Embryonic facial prominence (tissue), 1 donor: Measurements from ENCODE around the gene SYDE2.

Experiments used
- DNase-seq: peaks from one replicate; pipeline ENCODE4 v3.0.0-alpha.2; 2016; ENCODE audit errors: extremely low spot score

Gene SYDE2

GRCh38 chr1:85128316-85128715 lies 72.5 kb downstream of the SYDE2 start:
- no peak for DNase-seq

- DNase-seq: no peak
Measured at GRCh38 chr1:85125891-85126290, 74.9 kb downstream of the SYDE2 start.

- DNase-seq: no peak
Measured at GRCh38 chr1:85124091-85124490, 76.7 kb downstream of the SYDE2 start.

- DNase-seq: no peak
Measured at GRCh38 chr1:85122169-85122568, 78.6 kb downstream of the SYDE2 start.

DNA sequence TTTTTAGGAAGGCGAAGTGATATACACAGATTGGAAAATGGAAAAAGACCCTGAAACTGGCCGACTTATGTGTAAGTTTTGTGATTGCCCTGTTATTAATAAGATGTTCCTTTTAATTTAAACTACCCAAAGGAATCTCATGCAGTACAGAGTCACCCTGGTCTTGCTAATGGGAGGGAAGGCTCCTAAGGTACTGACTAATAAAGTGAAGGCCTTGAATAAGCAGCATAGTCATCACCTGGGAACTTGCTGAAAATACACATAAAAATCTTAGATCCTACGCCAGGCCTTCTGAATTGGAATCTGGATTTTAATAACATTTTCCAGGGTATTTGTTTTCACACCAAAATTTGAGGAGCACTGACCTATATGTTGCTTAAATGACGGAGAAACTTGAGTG lies 79.1 kb downstream of the SYDE2 start:
- no peak for DNase-seq

DNA sequence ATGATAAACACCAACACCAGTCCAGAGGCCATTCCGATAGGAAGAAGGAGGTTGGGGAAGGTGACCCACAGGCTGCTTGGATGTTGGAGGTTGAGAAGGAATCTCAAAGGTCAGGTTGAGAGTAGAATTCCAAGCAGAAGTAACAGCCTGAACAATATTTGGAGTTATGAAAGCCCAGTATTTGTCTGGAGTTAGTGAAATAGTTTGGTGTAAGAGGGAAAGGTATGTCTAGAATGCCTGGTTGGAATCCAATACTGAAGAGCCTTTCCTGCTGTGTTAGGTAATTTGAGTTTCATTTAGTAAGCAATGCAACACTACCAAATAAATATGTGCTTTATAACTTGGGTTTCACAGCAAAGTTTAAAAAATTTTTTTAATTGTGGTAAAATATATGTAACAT lies 82.1 kb downstream of the SYDE2 start:
- DNase-seq: no peak

DNA sequence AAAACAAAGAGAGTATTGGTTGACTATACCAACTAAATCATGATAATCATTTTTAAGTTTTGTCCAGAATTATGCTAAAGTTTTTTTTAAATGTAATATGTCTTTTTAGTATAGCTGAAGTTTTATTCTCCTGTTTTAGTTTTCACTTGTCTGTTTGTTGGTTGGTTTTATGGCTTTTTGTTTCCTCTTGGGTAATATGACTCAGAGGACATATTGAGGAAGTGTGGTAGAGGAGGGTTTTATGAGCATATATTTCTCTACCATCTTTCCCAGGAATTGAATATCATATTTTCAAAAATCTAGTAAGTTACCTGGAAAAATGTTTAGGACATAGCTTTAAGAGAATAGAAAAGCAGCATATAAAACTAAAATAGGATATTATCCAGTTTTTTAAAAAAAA lies 84.0 kb downstream of the SYDE2 start:
- DNase-seq: no peak

DNA sequence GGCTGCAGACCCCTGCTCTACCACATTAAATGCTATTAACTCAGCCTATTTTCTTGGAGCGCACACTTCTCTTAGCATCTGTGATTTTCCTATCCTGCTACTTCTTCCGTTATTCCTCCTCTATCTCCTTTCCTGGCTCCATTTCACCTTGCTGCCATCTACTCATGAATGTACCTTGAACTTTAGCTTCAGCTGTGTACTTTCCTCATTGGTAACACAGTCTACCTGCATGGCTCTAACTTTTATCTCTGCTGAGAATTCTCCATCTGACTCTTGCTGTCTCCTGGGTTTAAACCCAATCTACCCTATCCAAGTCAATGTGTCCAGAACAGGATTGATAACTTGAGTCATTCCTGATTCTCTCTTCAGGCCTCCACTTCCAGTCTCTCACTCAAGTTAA lies 84.9 kb downstream of the SYDE2 start:
- DNase-seq: no peak

DNA sequence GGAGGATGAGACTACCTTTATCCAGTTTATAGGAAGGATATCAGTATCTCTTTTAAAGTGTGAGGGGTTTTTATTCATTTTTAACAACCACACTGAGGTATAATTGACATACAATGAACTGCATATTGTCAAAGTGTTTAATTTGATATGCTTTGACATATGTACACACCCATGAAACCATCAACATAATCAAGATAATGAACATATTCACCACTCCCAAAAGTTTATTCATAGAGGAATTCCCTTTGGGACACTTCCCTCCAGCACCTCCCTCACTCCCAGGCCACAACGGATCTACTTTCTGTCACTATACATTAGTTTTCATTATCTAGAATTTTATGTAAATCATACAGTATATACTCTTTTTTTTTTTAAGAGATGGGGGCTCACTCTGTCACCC lies 89.1 kb downstream of the SYDE2 start:
- DNase-seq: no peak

DNA sequence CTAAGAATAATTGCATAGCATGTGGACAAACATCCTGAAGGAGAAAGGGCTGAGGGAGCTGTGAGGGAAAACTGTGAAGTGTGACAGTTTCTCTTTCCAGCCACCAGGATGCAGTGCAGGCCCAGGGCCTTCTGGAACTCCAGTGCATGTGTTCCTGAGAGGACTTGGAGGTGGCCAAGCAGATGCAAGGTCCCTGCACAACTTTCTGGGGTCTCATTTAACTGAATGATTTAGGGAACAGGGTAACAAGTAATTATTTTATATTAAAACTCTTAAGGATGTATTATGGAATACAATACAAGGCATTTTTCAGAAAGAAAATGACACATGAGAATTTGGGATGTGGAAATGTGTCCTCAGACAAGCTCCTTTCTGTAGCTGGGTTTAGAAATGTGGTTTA lies 91.3 kb downstream of the SYDE2 start:
- no peak for DNase-seq
